Fibroblast of lung (primary cell): Measurements from ENCODE around the gene LDHAL6A. TPM values are rescaled to one million over a fixed set of nuclear protein-coding genes. Genes with fewer than 3 reads are reported as not detected.
A peak's percentile ranks its signal among the peaks of the same experiment; 100 is the strongest.
"Not testable (repeated sequence)": the region's sequence is repeated elsewhere in the genome, so short reads cannot be mapped to it uniquely, and the experiment has no call there.

Source experiments
- DNase-seq, 2 donors: peaks; one replicate each; pipeline versions ENCODE4 v3.0.0 to v3.0.0-alpha.2; 2010; ENCODE audit warnings: low read depth in 2 of 2
- H2AFZ ChIP-seq: 2 replicates; pipeline ENCODE4 v1.5.1; 2012; ENCODE audit warnings: low read length, control low read depth, inconsistent platforms
- H3K27ac ChIP-seq: 2 replicates; pipeline ENCODE4 v1.5.1; 2011; ENCODE audit warnings: low read length, control low read depth; ENCODE audit not compliant: insufficient read depth
- H3K27me3 ChIP-seq: 2 replicates; pipeline ENCODE4 v1.5.1; 2011; ENCODE audit warnings: mild to moderate bottlenecking, low read length; ENCODE audit not compliant: control insufficient read depth, insufficient read depth
- H3K36me3 ChIP-seq: 2 replicates; pipeline ENCODE4 v1.5.1; 2011; ENCODE audit warnings: low read length; ENCODE audit not compliant: control insufficient read depth, insufficient read depth
- H3K4me1 ChIP-seq: 2 replicates; pipeline ENCODE4 v1.5.1; 2011; ENCODE audit warnings: low read length; ENCODE audit not compliant: control insufficient read depth, insufficient read depth; ENCODE audit errors: extremely low read depth
- H3K4me2 ChIP-seq: 2 replicates; pipeline ENCODE4 v1.5.1; 2011; ENCODE audit warnings: low read length, control low read depth; ENCODE audit not compliant: insufficient read depth; ENCODE audit errors: extremely low read depth
- H3K4me3 ChIP-seq, 4 experiments: fragments of 200-600 bp in 1 of 4; sonication (generic) in 1 of 4; replicated peaks in 1 of 4; 2 replicates each; pipeline ENCODE4 v1.5.1; 2011 to 2016; ENCODE audit warnings: low read length in 4 of 4, low read depth in 3 of 4, mild to moderate bottlenecking in 3 of 4, control low read depth in 2 of 4, inconsistent platforms in 1 of 4, mixed read lengths in 1 of 4; ENCODE audit not compliant: insufficient read depth in 1 of 4; ENCODE audit errors: control extremely low read depth in 1 of 4
- H3K79me2 ChIP-seq: 2 replicates; pipeline ENCODE4 v1.5.1; 2012; ENCODE audit warnings: mild to moderate bottlenecking, low read length, inconsistent platforms; ENCODE audit not compliant: control insufficient read depth, insufficient read depth
- H3K9ac ChIP-seq: 2 replicates; pipeline ENCODE4 v1.5.1; 2011; ENCODE audit warnings: mild to moderate bottlenecking, low read length, control low read depth; ENCODE audit not compliant: insufficient read depth
- H3K9me3 ChIP-seq: 2 replicates; pipeline ENCODE4 v1.5.1; 2012; ENCODE audit warnings: low read depth, low read length; ENCODE audit not compliant: control insufficient read depth, insufficient read depth
- H4K20me1 ChIP-seq: 2 replicates; pipeline ENCODE4 v1.5.1; 2011; ENCODE audit warnings: low read length; ENCODE audit not compliant: control insufficient read depth, insufficient read depth; ENCODE audit errors: extremely low read depth
- EZH2 ChIP-seq: IDR thresholded peaks from 2 replicates; pipeline ENCODE4 v1.5.1; 2012; ENCODE audit warnings: low read length, control low read depth, mild to moderate bottlenecking; ENCODE audit errors: missing control alignments
- polyA minus RNA-seq: library from RNA; depleted of rRNA, polyadenylated mRNA; stranded (reverse); fragments of >200 nt; gene quantifications from 2 replicates; pipeline ENCODE4 v1.2.3, GENCODE V29; 2011; ENCODE audit warnings: low replicate concordance
- polyA plus RNA-seq, 2 donors: library from polyadenylated mRNA; depleted of rRNA in 1 of 2; stranded (reverse) in 1 of 2; unstranded in 1 of 2; fragments of >200 nt; gene quantifications; 2 replicates each; pipeline ENCODE4 v1.2.1, GENCODE V29; 2011 to 2012; ENCODE audit warnings: missing spikeins in 1 of 2
- total RNA-seq: library from RNA; depleted of rRNA; stranded (reverse); fragments of >200 nt; gene quantifications from 2 replicates; pipeline ENCODE4 v1.2.1, GENCODE V29; 2014
- TF ChIP-seq, protein P1 (sequence below), 2 donors: IDR thresholded peaks in 1 of 2; conservative IDR thresholded peaks in 1 of 2; 1 replicate in 1 of 2; 2 replicates in 1 of 2; pipeline ENCODE4 v1.5.1; 2011 to 2012; ENCODE audit warnings: low read length in 2 of 2, control low read depth in 1 of 2, inconsistent platforms in 1 of 2, low read depth in 1 of 2, mild to moderate bottlenecking in 1 of 2

Gene LDHAL6A
- total RNA-seq (not detected in 2 replicates), polyA plus RNA-seq (not detected in 2 replicates), polyA minus RNA-seq (not detected in 2 replicates)
- polyA plus RNA-seq (2012), result not detected in 2 replicates

DNA sequence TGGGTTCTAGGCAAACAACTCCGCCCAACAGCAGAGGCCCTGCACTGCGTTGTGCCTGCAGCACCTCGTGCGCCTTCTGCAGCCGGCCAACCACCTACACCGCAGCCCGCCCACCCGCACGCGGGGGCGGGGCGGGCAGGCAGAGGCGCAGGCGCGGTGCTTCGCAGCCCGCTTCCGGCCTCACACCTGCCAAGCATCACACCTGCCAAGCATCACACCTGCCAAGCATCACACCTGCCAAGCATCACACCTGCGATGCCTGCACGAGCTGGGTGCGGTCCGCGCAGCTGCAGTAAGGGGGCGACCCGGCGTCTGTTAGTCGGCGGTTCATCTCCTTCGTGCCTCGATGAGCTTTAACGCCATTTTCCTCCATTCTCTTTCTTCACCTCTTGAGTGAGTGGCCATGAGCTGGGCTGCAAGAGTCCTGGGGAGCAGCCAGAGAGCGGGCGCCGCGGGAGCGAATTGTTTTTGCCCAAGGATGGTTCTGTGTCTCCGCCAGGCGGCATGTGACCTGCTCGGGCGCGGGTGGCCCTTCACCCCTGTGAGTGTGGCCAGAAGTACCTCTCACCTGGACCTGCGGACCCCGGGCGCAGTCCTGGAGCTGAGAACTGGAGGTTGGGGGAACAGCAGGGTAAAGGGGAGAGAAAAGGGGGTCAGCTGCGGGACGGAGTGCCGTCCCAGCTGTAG, at the start of gene LDHAL6A:
TSS of gene LDHAL6A (plus strand) at position 171 of the 687 bp plus-strand sequence. CDS start 825 bp downstream, outside the sequence.
- Histone ChIP-seq H3K4me1 (no peaks in the 10 kb centered on the region), H2AFZ (no peak within 1 kb of the TSS), H3K27ac (no peak within 1 kb of the TSS), H3K27me3 (no peaks in the 10 kb centered on the region), H3K4me2 (no peak within 1 kb of the TSS), H3K79me2 (no peaks in the 10 kb centered on the region), H3K9ac (no peak within 1 kb of the TSS), H3K4me3 (peak within 1 kb of the TSS in 1 of 4 experiments; percentile 16), H3K9me3 (no peaks in the 10 kb centered on the region), H3K36me3 (no peaks in the 10 kb centered on the region), H4K20me1 (no peaks in the 10 kb centered on the region)
- no peak for DNase-seq
- TF ChIP-seq, protein P1, sequence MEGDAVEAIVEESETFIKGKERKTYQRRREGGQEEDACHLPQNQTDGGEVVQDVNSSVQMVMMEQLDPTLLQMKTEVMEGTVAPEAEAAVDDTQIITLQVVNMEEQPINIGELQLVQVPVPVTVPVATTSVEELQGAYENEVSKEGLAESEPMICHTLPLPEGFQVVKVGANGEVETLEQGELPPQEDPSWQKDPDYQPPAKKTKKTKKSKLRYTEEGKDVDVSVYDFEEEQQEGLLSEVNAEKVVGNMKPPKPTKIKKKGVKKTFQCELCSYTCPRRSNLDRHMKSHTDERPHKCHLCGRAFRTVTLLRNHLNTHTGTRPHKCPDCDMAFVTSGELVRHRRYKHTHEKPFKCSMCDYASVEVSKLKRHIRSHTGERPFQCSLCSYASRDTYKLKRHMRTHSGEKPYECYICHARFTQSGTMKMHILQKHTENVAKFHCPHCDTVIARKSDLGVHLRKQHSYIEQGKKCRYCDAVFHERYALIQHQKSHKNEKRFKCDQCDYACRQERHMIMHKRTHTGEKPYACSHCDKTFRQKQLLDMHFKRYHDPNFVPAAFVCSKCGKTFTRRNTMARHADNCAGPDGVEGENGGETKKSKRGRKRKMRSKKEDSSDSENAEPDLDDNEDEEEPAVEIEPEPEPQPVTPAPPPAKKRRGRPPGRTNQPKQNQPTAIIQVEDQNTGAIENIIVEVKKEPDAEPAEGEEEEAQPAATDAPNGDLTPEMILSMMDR (conservative IDR thresholded peaks at IDR 0.05 in 1 of 2, IDR thresholded peaks at IDR 0.05 in 1 of 2; ENCODE audit: low read depth in 1 of 2, low read length in 2 of 2), result no peak
- TF ChIP-seq EZH2, result no peak

DNA sequence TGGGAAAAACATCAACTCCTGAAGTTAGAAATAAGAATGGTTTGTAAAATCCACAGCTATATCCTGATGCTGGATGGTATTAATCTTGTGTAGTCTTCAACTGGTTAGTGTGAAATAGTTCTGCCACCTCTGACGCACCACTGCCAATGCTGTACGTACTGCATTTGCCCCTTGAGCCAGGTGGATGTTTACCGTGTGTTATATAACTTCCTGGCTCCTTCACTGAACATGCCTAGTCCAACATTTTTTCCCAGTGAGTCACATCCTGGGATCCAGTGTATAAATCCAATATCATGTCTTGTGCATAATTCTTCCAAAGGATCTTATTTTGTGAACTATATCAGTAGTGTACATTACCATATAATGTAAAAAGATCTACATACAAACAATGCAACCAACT, 48.3 kb upstream of the LDHAL6A start:
- not testable (repeated sequence) for H2AFZ ChIP-seq, H4K20me1 ChIP-seq, H3K4me1 ChIP-seq, H3K4me3 ChIP-seq, H3K27ac ChIP-seq, H3K9me3 ChIP-seq, H3K9ac ChIP-seq, H3K79me2 ChIP-seq, H3K4me2 ChIP-seq, H3K27me3 ChIP-seq
- peaks cover 11% of the 10 kb centered on the region for H3K36me3 ChIP-seq
- DNase-seq, result peak in 1 of 2 donors; percentile 53

DNA sequence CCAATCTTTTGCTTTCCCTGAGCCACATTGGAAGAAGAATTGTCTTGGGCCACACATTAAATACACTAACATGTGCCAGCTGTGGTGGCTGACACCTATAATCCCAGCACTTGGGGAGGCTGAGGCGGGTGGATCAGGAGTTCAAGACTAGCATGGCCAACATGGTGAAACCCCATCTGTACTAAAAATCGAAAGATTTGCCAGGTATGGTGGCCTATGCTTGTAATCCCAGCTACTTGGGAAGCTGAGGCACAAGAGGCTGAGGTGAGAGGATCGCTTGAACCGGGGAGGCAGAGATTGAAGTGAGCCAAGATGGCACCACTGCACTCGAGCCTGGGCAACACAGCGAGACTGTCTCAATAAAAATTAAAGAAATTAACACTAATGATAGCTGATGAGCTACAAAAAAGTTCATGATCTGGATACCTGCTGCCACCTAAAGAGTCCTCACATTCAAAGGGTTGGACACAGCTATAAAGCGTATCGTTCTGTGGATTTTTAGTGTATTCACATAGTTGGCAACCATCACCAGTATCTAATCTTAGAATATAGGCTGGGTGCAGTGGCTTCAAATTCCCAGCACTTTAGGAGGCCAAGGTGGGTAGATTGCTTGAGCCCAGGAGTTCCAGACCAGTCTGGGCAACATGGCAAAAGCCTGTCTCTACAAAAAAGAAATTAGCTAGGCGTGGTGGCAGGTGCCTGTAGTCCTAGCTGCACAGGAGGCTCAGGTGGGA, 46.9 kb upstream of the LDHAL6A start:
- H3K27ac ChIP-seq, result no peak overlapping the region
- TF ChIP-seq, protein P1 (conservative IDR thresholded peaks at IDR 0.05 in 1 of 2, IDR thresholded peaks at IDR 0.05 in 1 of 2; ENCODE audit: low read depth in 1 of 2, low read length in 2 of 2), result no peak
- TF ChIP-seq EZH2, result no peak
- no peak overlapping the region for H3K4me2 ChIP-seq
- no peak for DNase-seq
- no peaks in the 10 kb centered on the region for H3K27me3 ChIP-seq
- no peaks in the 10 kb centered on the region for H4K20me1 ChIP-seq
- no peaks in the 10 kb centered on the region for H3K4me1 ChIP-seq
- no peak overlapping the region for H3K4me3 ChIP-seq
- H3K9me3 ChIP-seq, result no peaks in the 10 kb centered on the region
- H2AFZ ChIP-seq, result no peak overlapping the region
- peaks cover 7% of the 10 kb centered on the region for H3K36me3 ChIP-seq
- no peaks in the 10 kb centered on the region for H3K79me2 ChIP-seq
- H3K9ac ChIP-seq, result no peak overlapping the region
